ENCODE results near the gene TMEM150B.

DNA sequence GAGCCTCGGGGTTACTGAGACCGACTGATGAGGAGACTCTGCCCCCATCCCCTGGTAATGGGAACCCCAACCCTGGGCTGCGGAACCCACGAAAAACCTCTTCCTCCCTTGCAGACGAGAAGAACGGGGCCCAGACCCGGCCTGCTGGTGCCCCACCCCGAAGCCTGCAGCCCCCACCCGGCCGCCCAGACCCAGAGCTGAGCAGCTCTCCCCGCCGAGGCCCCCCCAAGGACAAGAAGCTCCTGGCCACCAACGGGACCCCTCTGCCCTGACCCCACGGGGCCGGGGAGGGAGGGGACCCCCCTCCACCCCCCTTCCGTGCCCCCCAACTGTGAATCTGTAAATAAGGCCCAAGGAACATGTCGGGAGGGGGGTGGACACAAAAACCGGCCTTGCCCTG, 13.3 kb downstream of the TMEM150B start:
- TF ChIP-seq, protein P1, sequence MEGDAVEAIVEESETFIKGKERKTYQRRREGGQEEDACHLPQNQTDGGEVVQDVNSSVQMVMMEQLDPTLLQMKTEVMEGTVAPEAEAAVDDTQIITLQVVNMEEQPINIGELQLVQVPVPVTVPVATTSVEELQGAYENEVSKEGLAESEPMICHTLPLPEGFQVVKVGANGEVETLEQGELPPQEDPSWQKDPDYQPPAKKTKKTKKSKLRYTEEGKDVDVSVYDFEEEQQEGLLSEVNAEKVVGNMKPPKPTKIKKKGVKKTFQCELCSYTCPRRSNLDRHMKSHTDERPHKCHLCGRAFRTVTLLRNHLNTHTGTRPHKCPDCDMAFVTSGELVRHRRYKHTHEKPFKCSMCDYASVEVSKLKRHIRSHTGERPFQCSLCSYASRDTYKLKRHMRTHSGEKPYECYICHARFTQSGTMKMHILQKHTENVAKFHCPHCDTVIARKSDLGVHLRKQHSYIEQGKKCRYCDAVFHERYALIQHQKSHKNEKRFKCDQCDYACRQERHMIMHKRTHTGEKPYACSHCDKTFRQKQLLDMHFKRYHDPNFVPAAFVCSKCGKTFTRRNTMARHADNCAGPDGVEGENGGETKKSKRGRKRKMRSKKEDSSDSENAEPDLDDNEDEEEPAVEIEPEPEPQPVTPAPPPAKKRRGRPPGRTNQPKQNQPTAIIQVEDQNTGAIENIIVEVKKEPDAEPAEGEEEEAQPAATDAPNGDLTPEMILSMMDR (IDR thresholded peaks at IDR 0.05), result no peak
- TF ChIP-seq RAD21 (IDR thresholded peaks at IDR 0.05; ENCODE audit: low read length), result no peak
- TF ChIP-seq NFIC (IDR thresholded peaks at IDR 0.05; ENCODE audit: borderline replicate concordance), result no peak
- TF ChIP-seq JUND (IDR thresholded peaks at IDR 0.05), result no peak
